Inflammatory macrophage treated with lipopolysaccharide for 1 hour (primary cell): ENCODE results near the gene TCF3.

Experiments
- DNase-seq, 2 donors: peaks; one replicate each; pipeline ENCODE4 v3.0.0-alpha.2; 2020 to 2022

The TCF3 gene

DNA sequence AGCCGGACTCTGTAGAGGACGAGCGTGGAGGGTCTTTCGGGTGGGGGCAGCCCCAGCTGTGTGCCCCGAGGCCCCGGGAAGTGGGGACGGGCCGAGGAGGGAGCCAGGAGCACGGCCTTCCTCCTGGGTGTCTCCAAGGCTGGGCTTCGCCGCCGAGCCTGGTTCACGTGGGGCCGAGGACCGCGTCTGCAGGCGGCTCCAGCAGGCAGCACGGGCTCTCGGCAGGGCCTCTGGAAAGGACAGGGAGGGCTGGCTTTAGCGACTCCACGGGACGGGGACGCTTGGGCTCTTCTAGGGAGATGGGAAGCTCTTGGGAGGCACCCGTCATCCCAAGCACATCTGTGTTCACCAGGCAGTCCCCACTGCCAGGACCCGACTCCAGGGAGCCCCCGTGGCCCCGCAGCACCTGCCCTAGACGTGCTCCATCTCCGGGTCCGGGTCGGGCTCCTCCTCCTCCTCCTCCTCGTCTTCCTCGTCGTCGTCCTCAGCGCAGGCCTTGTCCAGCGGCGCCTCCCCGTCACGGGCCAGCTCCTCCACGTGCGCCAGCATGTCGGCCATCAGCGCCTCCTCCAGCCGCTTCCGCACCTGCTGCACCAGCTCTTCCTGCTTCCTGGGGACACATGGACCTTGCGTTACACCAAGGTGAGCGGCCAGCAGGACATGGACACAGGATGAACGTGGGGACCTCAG lies 74.3 kb downstream of the TCF3 start:
- DNase-seq = no peak

DNA sequence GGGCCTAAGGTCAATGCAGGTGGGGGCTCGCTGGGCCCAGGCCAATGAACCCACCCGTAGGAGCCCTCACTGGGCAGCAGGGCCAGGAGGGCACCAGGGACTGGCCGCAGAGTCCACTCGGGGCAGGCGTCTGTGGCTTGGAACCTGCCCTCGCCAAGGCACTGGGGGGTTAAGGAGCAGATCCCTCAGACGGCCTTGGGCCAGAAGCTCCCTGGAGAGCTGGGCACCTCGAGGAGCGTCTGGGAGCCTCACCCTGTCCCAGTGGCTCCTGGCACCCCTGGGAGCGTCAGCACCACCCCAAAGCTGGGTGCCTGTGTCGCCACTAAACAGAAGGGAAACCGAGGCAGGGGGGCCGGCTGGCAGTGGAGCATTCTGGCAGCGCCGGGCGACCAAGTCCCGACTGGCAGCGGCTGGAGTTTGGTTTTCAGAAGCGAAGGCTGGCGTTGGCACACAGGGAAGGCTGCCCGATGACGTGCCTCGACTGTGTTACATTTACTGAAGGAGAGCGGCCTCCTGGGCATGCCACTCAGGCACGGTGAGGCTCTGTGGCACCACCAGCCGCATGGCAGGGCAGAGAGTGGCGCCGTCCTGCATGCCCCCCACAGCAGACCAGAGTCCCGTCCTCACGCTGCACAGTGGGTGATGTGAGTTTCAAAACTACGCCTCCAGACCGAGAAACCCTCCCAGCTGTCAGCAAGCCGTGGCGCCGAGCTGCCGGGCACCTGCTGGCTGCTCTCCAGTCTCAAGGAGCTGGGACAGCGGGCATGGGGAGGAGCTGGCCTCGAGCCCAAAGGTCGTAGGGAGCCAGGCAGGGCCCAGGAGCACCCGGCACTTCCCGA lies 75.1 kb downstream of the TCF3 start:
- DNase-seq = no peak

DNA sequence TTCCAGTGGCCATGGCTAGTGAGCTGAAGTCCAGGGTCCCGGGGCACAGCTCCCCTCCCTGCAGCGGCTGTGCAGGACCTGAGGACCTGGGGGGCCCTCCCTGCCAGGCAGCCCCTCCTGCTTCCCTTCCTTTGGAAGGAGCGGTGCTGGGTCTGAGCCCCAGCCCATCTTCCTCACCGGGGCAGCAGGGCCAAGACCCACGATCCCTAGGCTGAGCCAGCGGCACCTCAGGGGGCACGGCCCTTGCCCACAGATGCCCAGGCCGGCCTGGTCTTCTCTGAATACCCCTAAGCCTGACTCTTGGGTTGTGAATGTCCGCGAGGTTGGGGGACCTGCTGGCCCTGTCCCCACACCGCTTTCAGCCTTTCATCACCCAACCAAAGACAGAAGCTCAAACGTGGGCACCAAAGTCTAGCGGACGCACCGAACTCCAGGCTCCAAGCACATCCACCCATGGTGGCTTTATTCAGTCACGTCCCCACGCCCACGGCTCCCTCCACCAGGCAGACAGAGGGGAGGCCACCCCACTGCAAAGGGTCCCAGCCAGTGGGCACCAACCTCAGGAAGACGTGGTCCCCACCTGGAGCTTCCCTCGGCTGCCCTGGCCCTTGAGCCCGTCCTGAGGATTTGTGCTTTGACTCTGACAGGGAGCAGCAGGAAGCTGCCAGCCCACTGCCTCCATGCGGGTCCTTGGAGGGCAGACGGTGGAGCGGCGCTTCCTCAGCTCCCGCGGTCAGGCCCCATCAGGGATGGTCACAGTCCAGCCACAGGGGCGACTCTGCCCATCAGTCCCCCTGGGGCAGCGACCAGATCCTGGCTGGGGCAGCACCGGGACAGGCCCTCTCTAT lies 75.9 kb downstream of the TCF3 start:
- no peak for DNase-seq

DNA sequence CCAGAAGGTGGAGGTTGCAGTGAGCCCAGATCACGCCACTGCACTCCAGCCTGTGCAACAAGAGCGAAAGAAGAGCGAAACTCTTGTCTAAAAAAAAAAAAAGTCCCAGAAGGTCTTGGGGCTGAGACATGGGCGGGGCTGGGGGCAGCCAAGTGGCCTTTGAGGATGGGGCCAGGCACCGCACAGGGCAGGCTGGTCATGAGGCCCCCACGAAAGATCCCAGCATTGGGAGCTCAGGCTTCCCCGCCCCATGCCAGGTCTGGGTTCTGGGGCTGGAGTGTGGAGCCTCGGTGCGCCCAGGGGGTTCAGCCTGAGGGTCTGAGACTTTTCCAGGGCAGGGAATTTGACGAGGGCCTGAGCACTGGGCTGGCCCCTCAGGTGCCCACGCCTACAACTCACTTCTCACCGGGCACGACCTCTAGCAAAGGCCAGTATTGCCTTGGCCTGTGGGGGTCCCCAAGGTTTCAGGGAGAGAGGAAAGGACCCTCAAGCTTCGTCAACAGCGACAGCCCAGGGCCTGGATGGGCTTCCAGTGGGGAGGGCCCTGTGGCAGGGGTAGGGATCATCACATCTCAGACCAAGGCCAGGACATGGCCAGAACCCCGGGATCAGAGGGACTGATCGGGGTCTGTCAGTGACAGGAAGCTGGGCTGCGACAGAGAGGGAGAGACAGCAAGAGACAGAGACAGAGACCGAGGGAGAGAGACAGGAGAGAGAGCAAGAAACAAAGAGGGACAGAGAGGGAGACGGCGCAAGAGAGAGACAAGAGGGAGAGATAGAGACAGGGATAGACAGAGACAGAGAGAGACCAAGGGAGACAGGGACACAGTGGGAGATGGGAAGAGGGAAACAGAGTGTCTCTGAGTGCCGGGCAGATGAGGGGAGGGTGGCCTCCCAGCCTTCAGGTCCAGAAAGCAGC lies 76.8 kb downstream of the TCF3 start:
- no peak for DNase-seq

DNA sequence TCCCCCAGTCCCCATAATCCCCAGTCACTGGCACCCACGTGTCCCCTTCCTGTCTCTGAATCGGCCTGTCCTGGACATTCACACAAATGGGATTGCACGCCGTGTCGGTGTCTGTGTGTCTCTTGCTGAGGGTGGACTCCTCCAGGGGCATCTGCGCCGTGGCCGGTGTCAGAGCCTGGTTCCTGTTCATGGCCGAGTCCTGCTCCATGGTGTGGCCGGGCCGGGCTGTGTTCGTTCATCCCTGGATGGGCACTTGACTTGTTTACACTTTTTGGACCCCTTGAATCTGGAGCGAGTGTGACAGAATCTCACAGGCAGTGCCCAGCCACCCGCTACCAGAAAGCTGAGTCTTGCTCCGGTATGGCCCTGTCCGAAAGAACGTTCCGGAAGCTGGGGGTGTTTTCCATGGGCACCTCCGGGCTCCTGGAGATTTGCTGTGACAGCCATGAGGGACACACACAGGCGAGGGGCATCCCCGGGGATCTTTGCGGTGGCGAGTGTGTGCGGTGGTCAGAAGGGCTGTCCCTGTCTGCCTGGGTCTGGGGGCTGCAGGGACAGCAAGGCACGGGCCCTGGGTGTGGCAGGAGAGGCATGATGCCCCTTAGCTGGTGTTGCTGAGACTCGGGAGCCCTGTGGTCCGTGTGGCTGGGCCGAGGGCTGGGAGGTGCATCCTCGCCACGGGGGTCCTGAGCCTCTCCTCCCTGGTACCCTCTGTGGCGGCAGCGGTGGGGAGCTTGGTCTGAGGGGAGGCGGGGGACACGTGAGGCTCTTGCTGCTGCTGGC lies 77.9 kb downstream of the TCF3 start:
- DNase-seq = no peak

DNA sequence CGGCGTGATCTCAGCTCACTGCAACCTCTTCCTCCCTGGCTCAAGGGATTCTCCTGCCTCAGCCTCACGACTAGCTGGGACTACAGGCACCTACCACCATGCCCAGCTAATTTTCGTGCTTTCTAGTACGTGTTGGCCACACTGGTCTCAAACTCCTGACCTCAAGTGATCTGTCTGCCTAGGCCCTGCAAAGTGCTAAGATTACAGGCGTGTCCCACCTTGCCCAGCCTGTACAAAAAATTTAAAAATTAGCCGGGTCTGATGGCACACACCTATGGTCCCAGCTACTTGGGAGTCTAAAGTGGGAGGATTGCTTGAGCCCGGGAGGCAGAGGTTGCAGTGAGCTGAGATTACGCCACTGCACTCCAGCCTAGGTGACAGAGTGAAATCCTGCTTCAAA lies 79.6 kb downstream of the TCF3 start:
- DNase-seq = no peak

DNA sequence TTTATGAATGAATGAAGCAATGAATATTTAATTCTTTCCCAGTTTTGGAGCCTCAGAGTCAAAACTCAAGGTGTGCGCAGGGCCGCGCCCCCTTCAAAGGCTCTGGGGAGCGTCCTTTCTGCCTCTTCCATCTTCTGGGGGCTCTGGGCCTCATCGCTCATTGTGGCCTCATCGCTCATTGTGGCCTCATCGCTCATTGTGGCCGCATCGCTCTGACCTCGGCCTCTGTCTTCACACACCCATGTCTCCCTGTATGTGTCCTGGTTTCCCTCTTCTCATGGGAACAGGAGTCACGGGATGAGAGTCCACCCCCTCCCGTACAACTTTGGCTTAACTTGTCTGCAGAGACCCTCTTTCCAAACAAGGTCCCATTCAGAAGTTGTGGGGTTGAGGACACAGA lies 81.1 kb downstream of the TCF3 start:
- DNase-seq = no peak

DNA sequence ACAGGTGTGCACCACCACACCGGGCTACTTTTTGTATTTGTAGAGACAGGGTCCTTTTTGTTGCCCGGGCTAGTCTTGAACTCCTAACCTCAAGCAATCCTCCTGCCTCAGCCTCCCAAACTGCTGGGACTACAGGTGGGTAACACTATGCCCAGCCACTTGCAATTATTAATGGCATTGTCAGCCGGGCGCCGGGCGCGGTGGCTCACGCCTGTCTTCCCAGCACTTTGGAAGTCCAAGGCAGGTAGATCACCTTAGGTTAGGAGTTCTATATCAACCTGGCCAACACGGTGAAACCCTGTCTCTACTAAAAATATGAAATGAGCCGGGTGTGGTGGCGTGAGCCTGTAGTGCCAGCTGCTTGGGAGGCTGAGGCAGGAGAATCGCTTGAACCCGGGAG lies 81.6 kb downstream of the TCF3 start:
- no peak for DNase-seq

DNA sequence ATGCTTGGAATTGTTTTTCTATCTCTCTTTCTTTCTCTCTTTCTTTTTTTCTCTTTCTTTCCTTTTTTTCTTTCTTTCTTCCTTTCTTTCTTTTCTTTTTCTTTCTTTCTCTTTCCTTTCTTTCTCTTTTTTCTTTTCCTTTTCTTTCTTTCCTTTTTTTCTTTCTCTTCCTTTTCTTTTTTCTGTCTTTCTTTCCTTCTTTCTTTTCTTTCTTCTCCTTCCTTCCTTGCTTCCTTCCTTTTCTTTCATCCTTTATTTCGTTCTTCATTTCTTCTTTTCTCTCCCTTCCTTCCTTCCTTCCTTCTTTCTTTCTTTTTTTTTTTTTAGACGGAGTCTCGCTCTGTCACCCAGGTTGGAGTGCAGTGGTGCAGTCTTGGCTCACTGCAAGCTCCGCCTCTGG lies 82.4 kb downstream of the TCF3 start:
- DNase-seq = no peak

DNA sequence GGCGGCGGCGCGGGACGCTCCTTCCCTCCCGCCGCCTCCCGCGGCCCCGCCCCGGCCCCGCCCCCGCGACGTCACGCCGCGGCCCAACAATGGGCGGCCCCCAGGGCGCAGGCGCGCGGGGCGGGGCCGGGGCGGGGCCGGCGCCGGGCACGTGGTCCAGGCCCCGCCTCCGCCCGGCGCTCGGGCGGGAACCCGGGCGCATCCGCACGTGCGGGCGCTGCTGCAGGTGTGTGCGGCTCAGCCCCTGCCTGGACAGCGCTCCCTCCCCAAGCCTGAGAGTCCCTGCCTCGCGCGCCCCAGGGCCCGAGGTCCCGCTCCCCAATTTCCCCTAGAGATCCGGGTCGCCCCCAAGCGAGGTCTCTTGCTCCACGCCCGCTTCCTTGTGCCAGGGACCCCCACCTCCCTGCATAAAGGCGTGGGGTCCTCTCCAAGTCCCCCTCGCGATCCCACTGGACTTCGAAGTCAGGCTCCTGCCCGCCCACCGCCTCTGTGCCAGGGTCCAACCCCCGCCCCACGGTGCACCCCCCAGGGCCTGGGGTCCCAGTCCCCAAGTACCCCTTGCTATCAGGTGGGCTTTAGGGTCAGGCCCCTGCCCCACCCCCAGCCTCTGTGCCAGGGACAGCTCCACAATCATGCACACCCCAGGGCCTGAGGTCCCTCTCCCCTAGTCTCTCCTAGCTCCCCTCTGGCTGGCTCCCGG lies 83.9 kb downstream of the TCF3 start, which contains the start of gene MEX3D:
TSS of gene MEX3D (minus strand) at position 6 of the 700 bp plus-strand sequence. CDS start 267 bp downstream, outside the sequence.
- DNase-seq = peak; percentile 62 to 85

DNA sequence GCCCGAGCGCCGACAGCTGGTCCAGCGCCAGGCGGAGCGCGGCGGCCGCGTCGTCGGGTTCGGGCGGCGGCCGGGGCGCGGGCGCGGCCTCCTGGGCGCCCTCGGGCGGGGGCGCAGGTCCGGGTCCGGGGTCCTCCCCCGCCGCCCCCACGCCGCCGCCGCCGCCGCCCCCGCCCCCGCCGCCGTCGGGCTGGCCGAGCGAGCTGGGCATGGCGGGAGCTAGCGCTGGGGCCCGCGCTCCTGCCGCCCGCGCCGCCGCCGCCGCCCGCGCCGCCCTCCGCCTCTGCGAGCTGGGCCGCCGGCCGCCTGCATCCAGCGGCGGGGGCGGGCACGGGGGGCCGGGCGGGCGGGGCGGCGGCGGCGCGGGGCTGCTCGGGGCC lies 84.6 kb downstream of the TCF3 start:
- no peak for DNase-seq

DNA sequence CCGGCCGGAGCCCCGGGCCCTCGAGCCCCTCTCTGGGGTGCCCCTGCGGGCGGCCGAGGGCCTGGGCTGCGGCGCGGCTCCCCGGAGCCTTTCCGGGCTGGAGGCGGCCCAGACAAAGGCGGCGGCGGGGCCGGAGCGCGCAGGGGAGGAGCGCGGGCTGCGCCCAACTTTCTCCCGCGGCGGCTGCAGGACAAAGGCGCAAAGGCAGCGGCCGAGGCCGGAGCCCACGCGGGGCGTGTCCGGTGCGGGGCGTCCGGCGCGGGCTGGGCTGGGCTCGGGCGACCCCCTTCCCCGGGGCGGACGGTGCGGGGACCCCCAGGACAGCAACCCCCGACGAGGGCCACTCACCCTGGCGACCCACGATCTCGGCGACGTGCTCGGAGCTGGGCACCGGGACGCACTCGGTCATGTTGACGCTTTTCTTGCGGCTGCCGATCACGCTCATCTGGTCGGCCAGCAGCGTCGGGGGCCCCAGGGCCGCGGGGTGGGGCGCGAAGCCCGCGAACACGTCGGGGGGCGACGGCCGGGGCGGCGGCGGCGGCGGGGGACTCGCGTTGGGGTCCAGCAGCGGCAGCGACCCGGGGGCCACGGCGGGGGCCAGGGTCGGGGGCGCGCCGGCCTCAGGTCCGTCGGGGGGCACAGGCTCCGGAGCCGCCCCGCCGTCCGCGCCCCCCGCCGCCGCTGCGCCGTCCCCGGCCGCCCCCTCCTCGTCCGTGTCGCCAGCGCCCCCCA lies 85.1 kb downstream of the TCF3 start:
- peak in 1 of 2 donors; percentile 16 for DNase-seq

DNA sequence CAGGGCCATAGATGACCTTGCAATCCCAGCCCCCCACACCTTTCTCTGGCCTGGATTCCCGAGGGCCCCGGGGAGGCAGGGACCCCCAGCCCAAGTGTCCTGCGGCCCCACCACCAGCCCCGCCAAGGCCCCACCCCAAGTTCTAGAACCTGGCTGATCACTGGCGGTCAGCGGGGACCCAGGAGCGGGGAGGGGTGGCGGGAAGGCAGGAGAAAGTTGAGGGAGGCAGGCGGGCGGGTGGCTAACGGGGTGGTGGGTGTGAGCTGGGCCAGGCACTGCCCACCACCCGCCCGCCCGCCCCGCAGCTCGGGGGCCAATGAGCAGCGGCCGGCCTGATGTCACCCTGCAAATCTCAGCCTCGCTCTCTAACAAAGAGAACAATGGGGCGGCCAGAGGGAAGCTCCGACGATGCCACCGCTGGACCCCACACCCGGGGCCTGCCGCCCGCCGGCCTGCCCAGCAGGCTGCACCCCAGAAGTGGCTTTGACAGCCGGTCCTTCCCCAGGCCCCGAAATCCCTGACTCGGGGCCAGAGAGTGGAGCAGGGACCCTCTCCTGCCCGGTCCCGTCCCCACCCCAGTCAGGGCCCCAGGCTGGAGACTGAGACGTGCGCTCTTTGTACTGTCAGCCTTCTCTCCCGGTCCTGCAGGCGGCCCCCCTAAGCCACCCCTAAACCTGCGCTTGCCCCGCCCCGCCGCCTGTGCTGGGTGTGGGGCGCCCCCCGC lies 85.9 kb downstream of the TCF3 start:
- no peak for DNase-seq

DNA sequence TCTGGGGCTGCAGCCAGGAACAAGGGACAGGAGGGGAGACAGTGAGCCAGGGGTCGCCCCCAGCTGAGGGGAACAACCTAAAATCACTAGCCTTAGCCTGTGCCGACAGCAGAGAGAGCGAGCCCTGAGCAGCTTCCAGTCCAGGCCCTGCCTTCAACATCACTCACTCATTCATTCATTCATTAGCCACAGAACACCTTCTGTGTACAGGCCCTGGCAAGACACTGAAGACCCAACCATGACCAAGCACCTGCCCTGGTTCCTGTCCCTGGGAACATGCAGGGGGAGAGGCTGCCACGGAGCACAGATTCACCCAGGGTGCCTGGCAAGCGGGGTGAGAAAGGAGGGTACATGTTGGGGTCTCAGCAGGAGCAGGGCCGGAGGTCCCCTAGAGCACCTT lies 89.2 kb downstream of the TCF3 start:
- DNase-seq = no peak

DNA sequence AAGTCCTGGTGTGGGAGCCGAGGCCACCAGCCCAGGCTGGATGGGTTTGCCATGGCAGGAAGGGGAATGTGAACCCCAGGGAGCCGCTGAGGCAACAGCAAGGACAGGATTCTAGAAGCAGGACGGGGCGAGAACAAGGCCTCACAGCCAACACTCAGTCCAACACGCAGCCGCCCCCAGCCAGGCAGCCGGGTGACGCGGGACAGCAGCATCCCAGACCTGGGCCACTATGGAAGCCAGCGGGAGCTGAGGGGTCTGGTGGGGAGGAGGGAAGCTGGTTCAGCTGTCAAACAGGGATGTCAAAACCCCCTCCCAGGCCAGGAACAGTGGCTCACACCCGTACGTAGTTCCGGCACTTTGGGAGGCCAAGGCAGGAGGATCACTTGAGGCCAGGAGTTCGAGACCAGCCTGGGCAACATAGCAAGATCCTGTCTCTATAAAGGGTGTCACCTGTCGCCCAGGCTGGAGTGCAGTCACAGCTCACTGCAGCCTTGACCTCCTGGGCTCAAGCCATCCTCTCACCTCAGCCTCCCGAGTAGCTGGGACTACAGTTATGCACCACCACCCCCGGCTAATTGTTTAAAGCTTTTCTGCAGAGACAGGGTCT lies 91.1 kb downstream of the TCF3 start:
- DNase-seq = no peak

DNA sequence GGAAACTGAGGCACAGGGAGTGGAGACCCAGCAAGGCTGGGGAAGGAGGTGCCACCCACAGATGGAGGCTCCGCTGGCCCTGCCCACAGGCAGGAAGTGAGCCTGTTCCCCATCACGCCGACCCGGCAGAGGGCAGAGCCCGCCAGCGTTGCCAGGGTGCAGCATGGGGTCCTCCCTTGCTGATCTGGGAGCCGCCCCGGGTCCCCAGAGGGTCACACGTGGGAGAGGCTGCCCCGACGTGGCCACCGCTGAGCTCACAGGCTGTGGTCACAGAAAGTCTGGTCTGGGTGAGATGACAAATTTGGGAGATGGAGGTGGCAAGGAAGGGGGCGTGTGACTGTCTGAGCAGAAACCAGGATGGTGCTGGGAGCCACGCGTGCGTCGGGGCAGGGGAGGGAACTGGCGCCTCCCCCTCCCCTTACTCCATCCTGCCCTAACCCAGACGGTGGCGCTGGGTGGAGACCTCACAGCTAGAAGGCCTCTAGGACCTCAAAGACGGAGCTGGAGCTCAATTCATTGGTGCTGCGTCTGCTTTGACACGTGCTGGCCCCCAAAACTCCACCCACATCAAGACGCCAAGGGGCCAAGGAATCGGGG lies 92.0 kb downstream of the TCF3 start:
- no peak for DNase-seq
